OCI-LY1 (cell line): ENCODE measurements around the gene CFL1.

Experiments used
- CTCF ChIP-seq: fragments of 200-600 bp; sonication (generic), shearing (Covaris generic); IDR thresholded peaks from 2 replicates; pipeline ENCODE4 v1.5.1; 2017; ENCODE audit warnings: mild to moderate bottlenecking, antibody characterized with exemption, low read length, moderate library complexity, mixed read lengths
- EZH2 ChIP-seq: fragments of 200-600 bp; sonication (generic), shearing (Covaris generic); IDR thresholded peaks from 2 replicates; pipeline ENCODE4 v1.8.0; 2017; ENCODE audit warnings: borderline replicate concordance, mixed run types, mild to moderate bottlenecking, antibody characterized with exemption, low read length, moderate library complexity, mixed read lengths

GRCh38 chr11:65900899-65901180 is 42.9 kb upstream of the CFL1 start:
- no peak for TF ChIP-seq CTCF
- no peak for TF ChIP-seq EZH2
